GM21619 (cell line): Measurements from ENCODE around the gene ZNF677.
"Not testable (repeated sequence)": the region's sequence is repeated elsewhere in the genome, so short reads cannot be mapped to it uniquely, and the experiment has no call there.

ENCODE experiments used
- ATAC-seq: cut with Tn5 transposase; IDR thresholded peaks from one replicate; pipeline ENCODE4 v1.9.1; 2021; ENCODE audit not compliant: unreplicated experiment

The ZNF677 gene

DNA sequence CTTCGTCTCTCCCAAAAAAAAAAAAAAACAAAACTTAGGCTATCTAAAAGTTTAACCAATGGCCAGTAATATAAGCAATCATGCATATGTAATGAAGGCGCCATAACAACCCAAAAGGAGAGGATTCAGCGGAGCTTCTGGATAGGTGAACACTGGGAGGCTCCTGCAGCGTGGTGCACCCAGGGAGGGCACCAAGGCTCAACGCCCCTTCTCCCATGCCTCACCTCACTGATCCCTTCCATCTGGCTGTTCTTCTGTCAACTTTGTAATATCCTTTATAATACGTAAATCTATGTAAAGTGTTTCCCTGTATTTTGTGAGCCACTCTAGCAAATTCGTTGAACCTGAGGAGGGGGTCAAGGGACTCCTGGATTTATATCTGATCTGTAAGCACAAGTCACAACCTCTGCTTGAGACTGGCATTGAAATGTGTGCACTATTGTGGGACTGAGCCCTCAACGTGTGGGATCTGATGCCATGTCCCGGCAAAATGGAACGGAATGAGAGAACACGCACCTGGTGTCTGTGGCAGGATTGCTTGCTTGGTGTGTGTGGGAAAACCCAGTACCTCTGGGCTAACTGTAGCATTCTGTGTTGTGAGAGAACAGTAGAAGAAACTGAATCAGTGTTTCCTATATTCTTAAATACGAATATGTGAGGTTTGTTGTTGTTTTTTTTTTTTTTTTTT lies 61.0 kb downstream of the ZNF677 start:
- no peak for ATAC-seq

DNA sequence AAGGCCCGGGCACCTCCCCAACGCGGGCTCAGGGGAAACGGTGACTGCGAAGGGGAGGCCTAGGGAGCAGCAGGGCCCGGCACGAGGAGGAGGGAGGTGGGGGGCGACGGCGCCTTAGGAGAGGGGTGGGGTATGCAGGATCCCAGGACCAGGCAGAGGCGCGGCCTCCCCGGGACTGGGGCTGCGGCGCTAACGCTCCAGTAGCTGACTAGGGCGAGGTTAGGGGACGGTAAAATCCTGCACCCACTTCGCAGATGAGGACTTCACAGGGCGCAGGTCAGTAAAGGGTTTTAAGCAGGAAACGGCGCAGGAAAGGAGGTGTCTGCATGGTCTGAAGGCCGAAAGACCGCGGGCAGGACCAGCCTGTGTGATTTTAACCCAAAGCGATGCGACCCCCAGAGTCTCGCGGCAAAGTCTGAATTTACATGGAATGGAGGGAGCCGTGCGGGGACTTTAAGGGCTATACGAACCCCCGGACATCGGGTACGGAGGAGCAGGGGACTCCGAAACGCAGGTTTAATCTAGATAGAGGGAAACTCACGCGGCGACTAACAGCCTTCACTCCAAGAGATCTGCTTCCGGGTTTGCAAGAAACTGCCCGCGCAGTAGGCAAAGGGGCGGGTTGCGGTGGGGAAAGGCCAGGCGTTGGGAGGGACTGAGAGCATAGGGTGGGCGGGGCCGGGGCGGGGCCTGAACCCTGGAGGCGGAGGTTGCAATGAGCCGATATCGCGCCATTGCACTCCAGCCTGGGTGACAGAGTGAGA lies 61.7 kb downstream of the ZNF677 start, which contains the start of gene ZNF665:
Gene ZNF665 (minus strand): TSS at position 588 of the 764 bp plus-strand sequence. CDS start 10,460 bp downstream, outside the sequence.
- ATAC-seq = no peak

DNA sequence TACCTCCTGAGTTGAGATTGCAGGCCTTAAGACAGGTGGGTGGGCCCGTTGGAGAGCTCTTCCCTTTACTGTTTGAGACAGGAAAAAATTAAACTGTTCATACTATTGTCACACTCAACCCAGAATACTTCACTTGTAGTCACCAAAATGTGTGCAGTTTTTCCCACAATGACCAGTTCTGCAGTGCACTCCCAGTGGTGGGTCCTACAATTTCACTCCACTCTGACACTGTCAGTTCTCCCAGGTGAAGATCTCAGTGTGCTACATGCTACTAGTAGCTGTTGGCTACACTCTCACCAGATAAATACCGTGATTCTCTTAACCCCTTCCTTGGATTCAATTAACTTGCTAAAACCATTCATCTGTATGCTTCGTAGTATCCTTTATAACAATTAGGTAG lies 64.4 kb downstream of the ZNF677 start:
- no peak for ATAC-seq

DNA sequence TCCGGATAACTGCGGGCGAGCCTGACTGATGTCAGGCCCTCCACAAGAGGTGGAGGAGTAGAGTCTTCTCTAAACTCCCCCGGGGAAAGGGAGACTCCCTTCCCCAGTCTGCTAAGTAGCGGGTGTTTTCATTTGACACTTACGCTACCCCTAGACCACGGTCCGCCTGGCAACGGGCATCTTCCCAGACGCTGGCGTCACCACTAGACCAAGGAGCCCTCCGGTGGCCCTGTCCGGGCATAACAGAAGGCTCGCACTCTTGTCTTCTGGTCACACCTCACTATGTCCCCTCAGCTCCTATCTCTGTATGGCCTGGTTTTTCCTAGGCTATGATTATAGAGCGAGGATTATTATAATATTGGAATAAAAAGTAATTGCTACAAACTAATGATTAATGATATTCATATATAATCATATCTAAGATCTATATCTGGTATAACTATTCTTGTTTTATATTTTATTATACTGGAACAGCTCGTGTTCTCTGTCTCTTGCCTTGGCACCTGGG lies 64.9 kb downstream of the ZNF677 start:
- not testable (repeated sequence) for ATAC-seq
